Stimulated activated CD8-positive, alpha-beta memory T cell treated with anti-CD3 and anti-CD28 coated beads, Interleukin-15, amount 100 ng/mL, for 24 hours (primary cell): ENCODE data around the gene BICDL1.
A peak's percentile ranks its signal among the peaks of the same experiment; 100 is the strongest.

Experiments
- DNase-seq: peaks from one replicate; pipeline ENCODE4 v3.0.0-alpha.2; 2020; ENCODE audit warnings: low read depth

BICDL1 gene

DNA sequence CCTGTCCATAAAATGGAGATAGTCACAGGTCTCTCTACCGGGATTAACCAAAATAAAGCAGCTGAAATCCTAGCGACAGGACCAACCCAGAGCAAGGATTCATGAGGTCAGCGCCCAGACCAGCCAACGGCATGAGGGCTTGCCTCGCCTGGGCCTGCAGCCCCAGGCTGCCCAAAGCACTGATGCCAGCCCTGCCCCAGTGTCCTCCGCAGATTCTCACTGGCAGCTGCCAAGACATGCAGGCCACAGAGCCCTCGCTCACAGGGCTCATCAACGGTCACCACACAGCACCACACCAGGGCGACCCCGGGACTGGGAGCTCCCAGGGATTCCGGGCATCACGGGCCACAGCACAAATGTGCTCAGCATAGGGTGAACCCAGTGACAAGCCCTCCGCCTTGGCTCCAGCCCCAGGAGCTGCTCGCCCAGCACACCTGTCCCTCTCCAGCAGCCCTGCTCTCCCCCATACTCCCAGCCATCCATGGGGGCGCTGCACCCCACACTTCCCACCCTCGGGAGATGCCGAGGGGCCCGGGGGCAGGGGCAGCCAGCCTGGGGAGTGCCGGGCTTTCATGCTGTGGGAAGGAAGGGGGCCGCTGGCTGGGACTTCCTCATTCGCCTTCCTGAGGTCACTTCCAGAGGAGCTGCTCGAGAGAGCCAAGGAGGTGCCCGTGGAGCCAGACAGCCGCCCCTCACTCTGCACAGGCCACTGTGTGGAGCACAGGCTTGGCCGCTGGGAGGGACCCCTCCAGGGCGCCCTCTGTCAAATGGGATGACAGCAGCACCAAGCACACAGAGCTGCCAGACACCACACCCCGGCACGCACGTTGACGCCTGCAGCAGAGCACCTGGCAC lies 113.4 kb downstream of the BICDL1 start:
- DNase-seq: no peak

GRCh38 chr12:120103044-120103338 lies 114.0 kb downstream of the BICDL1 start:
- DNase-seq: no peak

- no peak for DNase-seq
These were observed 114.3 kb downstream of the BICDL1 start for GRCh38 chr12:120103371-120103770.

DNA sequence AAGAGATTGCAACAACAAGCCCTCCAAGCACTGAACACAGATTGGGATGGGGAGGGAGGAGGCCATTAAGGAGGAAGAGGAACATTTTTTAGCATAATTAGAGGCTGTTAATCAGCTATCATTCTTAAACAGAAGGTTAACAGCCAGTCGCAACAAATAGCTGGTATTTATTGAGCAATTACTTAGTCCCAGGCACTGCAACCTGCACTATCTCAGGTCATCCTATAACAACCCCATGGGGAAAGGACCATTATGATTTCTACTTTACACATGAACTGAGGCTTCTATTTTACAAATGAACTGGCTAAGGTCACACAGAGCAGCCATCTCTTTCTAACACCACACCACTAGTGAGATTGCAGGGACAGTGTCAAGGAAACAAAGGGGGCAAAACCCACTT lies 117.1 kb downstream of the BICDL1 start:
- DNase-seq: no peak

DNA sequence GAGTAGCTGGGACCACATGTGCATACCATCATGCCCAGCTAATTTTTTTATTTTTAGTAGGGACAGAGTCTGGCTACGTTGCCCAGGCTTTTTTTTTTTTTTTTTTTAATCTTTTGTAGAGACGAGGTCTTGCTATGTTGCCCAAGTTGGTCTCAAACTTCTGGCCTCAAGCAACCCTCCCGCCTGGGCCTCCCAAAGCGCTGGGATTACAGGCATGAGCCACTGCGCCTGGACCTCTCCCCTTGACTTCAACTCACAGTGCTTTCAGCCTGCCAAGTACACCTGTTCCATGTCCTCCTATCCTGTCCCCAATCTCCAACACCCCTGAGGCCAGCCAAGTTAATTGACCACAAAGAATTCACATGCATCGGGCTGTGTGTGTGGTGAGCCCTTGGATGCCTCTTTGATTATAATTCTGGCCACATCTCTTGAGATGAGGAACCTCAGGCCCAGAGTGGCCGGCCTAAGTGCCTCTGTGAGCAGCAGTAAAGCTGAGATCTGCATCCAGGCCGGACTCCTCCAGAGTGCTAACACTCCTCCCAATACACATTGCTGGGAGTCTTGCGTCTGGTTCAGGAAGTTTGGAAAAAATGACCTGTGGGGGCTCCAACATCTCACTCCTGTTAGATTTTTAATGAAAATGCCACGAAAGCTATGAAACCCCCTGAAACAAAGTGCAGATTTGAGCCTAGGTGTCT lies 120.7 kb downstream of the BICDL1 start:
- no peak for DNase-seq

DNA sequence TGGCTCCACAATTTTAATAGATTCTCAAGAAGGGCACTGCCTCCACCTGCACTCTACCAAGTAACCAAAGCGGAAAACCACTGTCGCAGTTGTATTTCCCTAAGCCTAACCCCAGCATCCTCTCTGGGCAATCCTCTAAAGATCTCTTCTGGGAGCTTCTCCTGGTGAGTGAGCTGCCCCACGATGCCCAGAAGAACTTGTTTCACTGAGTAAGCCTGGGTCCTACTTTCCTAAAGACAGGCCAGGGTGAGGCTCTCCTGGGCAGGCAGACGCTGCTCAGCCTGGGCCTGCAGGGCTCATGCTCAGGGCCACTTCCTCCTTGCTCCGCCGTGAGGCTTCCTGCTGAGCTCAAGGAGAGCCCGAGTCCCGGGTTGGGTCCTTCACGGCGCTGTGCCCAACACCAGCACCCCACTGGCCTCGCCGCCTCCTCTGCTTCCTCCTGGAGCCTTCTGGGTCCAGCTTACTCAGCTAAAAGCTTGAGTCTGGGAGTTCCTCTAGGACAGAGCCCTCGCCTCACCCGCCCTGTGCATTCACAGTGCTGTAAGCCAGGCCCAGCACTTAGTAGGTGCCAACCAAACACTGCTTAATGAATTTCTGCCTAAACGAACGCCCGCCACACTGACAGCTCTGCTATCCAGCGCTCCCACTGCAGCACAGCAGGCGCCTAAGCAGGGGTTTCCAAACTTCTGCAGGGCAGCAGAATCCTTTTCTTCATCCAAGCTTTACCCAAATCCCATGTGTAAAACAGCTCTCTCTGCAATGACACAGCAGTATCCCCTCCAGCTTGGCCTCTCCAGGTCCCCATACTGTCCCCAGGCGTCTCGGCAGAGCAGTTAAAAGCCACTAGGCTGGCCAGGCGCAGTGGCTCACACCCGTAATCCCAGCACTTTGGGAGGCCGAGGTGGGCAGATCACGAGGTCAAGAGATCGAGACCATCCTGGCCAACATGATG lies 121.8 kb downstream of the BICDL1 start:
- DNase-seq: no peak

- DNase-seq: no peak
These were observed 126.0 kb downstream of the BICDL1 start for GRCh38 chr12:120115066-120115465.

- no peak for DNase-seq
These were observed 126.8 kb downstream of the BICDL1 start for GRCh38 chr12:120115692-120116440.

DNA sequence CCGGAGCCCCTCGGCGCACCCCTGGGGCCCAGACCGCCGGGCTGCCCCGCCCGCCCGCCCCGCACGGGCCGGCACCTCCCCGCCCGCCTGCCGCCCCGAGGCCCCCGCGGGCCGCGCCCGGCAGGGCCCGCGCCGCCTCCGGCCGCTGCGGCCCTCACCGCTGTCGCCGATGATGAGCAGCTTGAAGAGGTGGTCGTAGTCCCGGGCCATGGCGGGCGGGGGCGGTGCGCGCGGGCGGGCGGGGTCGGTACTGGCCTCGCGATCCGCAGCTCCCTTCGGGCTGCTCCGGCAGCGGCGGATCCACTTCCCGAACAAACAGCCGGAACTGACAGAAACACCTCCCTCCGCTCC lies 127.4 kb downstream of the BICDL1 start, which contains the start of gene RAB35:
Gene RAB35 (minus strand): TSS at position 313 of the 351 bp plus-strand sequence. CDS start 103 bp downstream, at position 210.
- DNase-seq: no peak

DNA sequence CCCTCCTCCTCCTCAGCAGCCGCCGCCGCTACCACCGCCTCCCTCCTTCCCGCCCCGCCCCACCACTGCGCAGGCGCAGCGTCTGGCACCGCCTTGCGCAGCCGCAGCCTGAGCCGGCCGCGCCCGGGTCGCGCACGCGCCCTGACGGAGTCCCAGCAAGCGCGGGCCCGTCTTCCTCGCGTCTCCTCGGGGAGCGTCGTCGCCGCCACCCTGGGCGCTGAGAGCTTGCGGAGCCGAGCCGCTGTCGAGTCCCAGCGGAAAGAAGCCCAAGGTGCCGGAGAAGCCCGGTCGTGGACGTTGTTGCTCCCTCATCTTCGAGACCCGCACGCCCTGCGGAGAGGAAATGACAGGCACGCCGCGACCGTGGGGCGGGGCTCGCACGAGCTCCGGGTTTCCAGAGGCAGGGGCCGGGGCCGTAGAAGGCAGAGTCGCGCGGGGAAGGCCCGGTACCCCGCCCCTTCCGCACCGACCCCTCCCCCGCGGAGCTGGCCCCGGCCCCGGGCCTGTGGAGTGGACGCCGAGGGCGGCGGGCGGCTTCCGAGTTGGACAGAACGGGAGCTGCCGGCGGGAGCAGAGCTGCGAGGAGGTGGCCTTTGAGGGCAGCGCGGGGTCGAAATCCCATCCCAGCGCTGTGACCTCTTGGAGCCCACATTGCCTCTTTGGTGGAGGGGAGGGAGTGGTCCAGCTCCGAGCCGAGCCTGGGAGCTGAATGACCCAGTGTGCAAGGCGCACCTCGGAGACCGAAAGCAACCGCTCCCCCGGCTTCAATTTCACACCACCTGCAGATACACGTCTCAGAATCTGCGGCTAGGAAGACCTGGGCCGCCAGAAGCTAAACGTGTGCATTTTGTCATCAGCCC lies 128.0 kb downstream of the BICDL1 start:
- DNase-seq: peak; percentile 96

DNA sequence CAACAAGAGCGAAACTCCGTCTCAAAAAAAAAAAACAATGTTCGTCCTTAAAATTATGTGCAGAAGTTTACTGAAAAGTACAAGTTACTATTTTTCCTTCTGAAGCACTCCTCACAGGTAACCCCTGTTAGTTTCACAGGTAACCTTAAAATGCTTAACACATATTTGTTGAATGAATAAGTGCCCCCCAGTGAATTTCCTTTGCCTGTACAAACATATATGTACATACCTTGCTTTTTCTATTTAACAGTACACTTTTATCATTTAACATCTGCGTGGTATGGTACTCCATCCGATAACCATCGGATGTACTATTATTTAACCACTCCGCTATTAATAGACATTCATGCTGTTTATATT lies 128.9 kb downstream of the BICDL1 start:
- no peak for DNase-seq

GRCh38 chr12:120118321-120119061 lies 129.5 kb downstream of the BICDL1 start:
- DNase-seq: no peak

- no peak for DNase-seq
These were observed 130.4 kb downstream of the BICDL1 start for GRCh38 chr12:120119271-120119973.

- DNase-seq: no peak
These were observed 132.3 kb downstream of the BICDL1 start for GRCh38 chr12:120121343-120121742.

DNA sequence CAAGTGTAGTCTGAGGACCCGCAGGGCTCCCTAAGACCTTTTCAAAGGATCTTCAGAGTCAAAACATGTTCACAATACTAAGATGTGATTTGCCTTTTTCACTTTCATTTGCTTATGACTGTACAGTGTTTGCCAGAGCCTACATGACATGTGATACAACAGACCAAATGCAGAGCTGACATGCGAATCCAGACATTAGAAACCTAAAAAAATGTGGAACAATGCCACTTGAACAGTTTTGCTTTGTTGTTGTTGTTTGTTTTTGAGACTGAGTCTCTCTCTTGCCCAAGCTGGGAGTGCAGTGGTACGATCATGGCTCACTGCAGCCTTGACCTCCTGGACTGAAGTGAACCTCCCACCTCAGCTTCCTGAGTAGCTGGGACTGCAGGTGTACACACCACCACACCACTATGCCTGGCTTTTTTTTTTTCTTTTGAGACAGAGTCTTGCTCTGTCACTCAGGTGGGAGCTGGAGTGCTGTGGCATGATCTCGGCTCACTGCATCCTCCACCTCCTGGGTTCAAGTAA lies 132.8 kb downstream of the BICDL1 start:
- no peak for DNase-seq

GRCh38 chr12:120125029-120125428 lies 136.0 kb downstream of the BICDL1 start:
- no peak for DNase-seq

DNA sequence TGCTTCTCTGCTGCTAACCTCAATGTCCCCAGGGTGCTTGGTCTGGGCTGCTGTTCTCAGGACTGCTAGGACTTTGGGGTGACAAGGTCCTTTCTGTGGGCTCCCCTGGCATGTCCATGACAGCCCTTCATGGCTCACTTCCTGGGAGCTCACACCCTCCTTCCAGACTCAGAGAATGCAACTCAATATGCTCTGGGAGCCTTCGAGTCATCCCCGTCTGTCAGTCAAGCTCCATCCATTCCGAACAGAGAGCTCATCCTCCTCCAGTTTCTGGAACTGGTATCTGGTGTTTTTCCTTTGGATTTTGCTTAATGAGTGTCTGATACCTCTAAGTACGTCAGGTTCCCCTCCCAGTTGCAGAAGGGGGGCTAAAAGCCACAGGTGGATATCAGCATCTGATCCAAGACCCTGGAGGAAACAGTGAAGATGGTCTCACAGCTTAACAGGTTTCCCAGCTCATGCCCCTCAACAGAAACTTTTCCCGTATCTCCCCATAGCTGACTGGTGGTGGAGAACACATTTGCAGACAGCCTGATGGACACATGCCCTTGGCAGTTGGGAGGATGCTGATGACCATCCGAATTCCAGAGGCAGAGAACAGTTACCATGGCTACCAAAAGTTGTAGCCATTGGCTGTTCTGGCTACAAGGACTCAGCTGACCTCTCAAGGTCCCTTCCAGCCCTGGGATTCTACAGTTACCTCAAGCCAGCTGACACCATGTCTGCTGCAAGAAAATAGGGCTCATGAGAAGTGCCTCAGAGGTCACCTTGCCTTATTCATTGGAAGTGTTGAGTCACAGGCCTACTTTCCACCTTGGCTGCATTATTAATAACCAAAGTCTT lies 137.0 kb downstream of the BICDL1 start:
- no peak for DNase-seq

DNA sequence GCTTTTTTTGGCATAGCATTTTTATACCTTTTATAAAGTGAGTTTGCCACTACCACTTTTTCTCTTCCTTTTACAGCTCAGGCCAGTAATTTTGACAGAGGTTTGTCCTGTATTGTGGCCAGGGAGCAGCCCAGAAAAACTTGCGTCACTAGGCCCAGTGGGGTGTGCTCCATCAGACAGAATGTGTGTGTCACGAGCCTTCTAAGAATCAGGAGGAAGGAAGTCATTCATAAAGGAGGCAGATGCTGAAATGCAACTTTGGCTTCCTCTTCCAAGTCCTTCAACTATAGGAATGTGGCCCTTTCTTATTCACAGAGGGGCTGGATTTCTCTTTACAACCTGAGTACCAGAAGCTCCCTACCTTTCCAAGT lies 137.6 kb downstream of the BICDL1 start:
- no peak for DNase-seq
